HG02798 (cell line): ENCODE results near the gene AFG3L2.
"Not testable (repeated sequence)": the region's sequence is repeated elsewhere in the genome, so short reads cannot be mapped to it uniquely, and the experiment has no call there.

ENCODE experiments used
- ATAC-seq: cut with Tn5 transposase; IDR thresholded peaks from one replicate; pipeline ENCODE4 v1.9.1; 2021; ENCODE audit warnings: mild to moderate bottlenecking; ENCODE audit not compliant: unreplicated experiment, poor library complexity

Gene AFG3L2

GRCh38 chr18:12376754-12377555 is at the start of gene AFG3L2:
TSS of gene AFG3L2 (minus strand) at chr18:12377227. CDS start at chr18:12377082, 145 bp downstream.
- ATAC-seq: peak; percentile 87

DNA sequence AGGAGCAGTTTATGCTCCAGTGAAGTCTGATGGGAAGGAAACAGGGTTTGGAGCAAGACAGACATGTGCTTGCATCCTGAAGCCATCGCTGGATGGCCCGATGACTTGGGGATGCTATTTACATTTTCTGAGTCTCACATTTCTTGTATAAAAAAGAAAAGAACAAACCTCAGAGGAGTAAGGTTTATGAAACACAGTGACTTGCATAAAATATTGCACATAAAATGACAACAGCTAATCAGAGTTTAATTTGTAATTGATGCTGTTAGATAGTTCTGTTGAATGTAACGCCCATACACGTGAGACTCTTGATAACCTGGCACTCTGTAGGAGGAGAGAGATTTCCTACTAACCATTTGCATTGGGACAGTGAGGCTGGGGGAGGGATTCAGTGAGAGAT is 47.2 kb upstream of the AFG3L2 start:
- ATAC-seq: no peak

GRCh38 chr18:12423820-12424219 is 46.8 kb upstream of the AFG3L2 start:
- ATAC-seq: no peak

DNA sequence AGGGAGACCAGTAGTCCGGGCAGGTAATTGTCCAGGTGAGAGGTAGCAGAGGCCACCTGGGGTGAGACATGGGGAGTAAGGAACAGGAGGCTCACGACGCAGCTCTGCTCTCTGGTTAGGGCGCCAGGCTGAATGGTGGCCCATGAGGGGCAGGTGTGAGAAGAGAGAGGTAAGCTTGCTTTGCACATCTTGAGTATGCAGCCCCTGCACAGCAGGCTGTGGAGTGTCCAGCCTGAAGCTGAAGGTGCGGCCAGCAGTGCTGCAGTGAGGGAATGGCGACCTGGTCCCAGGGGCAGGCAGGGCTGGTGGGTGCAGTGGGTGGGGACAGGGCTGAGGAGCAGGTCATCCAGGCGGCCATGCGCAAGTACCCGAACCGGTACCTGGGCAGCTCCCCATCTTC is 46.4 kb upstream of the AFG3L2 start:
- no peak for ATAC-seq

DNA sequence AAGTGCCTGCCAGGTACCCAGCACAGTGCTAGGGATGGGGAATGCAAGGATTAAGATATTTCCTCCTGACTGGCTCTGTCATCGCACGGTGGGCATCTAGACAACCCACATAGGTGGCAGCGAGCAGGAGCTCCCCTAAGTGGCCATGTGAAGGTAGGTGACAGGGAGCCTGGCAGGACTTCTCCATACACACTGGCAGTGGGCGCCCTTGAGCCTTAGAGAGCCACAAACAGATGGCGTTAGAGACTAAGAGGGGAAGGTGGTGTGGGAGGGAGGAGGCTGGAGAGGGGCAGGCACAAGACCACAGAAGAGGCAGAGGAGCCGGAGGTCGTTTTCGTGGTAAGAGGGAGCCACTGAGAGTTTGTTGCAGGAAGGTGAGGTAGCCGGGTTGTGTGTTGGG is 45.9 kb upstream of the AFG3L2 start:
- no peak for ATAC-seq

DNA sequence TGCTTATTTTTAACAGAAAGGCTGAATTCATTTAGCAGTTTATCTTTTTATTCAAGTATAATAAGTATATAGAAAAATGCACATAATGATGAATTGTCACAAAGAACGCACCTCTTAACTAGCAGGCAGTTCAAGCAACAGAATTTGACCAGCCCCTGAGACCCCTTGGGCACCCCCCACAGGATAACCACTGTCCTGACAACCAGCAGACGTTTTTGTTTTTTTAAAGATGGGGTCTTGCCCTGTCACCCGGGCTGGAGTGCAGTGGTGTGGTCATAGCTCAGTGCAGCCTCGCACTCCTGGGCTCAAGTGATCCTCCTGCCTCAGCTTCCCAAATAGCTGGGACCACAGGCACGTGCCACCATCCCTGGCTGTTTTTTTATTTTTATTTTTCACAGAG is 44.7 kb upstream of the AFG3L2 start:
- ATAC-seq: no peak

DNA sequence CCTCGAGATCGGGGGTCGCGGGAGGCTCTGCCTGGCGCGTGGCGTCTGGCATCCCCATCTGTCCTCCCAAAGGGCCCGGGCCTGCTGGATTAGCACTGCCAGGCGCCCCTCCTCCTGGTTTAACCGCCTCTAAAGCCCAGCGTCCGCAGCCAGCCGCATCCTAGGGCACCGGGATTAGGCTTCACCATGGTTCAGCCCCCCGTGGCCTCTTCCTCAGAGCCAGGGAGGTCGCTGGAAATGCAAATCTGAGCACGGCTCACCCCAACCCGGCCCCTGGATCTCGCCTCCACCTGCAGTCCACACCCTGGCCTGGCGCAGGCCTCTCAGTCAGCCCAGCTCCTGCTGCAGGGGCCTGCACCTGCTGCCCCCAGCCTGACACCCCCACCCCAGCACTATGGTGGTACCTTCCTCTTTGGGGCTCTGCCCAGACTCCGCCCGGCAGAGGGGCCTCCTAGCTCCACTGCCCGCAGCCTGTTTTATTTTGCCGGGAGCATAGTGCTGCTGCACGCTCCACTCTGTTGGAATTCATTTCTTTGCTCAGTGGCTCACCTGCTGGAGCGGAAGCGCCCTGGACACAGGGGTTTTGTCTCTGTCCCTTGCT is 43.9 kb upstream of the AFG3L2 start:
- no peak for ATAC-seq

DNA sequence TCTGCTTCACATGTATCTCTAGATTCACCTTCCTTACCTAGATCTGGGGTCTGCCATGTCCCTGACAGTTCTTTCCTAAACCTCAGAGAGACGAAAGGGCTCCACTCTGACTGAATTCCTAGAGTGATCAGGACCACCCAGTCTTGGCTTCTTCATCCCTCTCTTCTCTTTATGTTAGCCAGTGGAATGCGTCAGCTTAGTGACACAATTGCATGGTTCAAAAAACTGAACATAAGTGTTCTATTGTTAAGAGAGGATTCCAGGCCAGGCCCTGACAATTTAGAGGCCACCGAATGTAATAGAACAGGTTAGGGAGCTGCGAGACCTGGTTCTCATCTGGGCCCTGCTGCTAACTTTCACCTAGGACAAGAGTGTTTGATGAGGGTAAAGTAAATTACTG is 40.7 kb upstream of the AFG3L2 start:
- ATAC-seq: no peak

- no peak for ATAC-seq
These were observed 39.2 kb upstream of the AFG3L2 start for GRCh38 chr18:12416098-12416729.

GRCh38 chr18:12411456-12411855 is 34.4 kb upstream of the AFG3L2 start:
- no peak for ATAC-seq

- not testable (repeated sequence) for ATAC-seq
These were observed 33.7 kb upstream of the AFG3L2 start for GRCh38 chr18:12410747-12411146.

DNA sequence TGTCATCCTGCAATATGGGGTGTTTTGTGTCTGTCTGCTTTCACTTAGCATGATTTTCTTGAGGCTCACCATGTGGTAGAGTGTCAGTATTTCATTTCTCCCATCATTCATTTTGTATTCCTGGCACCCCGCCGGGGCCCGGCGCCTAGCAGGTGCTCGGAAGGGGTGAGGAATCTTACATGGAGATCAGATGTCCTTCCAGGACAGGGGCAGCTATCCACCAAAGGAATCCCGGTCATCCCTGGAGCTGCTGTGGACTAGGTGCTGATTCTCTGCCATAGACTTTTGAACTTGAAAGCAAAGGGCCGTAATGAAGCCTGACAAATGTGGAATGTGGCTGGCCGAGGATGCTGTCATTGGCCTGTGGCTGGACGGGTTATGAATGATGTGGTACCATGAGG is 33.1 kb upstream of the AFG3L2 start:
- ATAC-seq: no peak

GRCh38 chr18:12409469-12409868 is 32.4 kb upstream of the AFG3L2 start:
- ATAC-seq: no peak

DNA sequence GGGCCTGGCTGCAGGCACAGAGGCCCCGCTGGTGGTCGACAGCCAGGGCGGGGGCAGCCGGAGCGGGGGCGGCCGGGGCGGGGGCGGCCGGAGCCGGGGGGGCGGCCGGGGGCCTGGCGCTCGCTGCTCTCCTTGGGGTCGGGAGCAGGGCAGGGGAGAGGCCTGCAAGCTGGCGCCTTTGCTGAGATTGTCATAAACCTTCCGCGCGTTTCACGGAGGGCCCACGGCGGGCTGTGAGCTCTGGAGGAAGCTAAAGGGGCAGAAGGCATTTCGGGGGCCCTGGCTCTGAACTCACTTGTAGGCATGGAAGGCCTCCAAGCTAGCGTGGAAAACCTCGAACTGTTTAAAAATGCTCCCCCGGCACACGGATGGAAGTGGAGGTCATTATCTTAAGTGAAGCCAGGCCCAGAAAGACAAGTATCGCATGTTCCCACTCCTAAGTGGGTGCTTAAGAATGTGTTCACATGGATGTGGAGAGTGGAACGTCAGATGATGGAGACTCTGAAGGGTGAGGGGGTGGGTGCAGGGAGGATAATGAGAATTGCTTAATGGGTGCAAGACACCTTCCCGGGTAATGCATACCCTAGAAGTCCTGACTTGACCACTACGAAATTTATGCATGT is 31.3 kb upstream of the AFG3L2 start:
- no peak for ATAC-seq

DNA sequence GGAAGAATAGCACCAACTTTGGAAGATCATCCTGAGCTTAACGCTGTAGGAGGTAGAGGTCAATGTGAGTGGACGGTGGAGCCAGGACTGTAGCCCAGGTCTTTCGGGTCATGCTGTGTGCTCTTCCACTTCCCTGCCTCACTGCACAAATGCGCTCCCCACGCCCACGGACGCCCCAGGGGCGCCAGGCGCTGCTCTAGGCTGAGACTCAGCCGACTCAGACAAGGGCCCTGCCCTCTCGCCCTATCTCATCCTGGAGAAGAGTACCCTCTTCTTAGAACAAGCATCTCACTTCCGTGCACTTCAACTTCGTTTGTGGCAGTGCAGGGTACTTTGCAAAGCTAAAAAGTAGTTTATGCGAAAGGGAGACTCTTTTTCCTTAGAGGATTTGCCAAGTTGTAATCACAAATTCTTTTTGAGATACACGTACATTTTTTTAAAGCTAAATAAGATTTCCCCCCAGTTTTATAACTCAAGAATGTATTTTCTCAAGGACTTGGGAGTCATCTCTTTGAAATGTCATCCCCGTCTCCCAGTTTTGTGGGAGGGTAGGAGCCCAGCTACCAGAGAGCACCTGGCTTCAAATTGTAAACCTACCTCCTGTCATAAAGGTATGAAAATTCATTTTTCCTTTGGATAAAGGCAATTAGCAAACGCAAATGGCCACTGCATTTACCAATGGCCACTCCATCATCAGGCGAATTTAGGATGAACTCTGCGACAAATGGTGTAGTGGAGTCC is 29.5 kb upstream of the AFG3L2 start:
- no peak for ATAC-seq

DNA sequence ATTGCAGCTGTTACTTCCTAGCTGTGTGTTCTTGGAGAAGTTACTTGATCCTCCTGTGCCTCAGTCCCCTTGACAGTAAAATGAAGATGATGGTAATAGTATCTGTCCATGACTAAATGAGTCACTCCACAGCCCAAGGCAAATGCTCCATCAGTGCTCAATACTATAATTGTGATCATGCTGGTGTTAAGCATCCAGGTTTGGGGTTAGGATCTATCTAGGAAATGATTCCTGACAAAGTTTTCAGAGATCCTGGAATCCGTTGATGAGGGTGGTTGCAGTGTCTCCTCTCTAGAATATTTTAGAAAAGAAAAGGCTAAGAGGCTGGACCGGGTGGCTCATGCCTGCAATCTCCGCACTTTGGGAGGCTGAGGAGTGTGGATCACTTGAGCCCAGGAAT is 28.0 kb upstream of the AFG3L2 start:
- no peak for ATAC-seq

DNA sequence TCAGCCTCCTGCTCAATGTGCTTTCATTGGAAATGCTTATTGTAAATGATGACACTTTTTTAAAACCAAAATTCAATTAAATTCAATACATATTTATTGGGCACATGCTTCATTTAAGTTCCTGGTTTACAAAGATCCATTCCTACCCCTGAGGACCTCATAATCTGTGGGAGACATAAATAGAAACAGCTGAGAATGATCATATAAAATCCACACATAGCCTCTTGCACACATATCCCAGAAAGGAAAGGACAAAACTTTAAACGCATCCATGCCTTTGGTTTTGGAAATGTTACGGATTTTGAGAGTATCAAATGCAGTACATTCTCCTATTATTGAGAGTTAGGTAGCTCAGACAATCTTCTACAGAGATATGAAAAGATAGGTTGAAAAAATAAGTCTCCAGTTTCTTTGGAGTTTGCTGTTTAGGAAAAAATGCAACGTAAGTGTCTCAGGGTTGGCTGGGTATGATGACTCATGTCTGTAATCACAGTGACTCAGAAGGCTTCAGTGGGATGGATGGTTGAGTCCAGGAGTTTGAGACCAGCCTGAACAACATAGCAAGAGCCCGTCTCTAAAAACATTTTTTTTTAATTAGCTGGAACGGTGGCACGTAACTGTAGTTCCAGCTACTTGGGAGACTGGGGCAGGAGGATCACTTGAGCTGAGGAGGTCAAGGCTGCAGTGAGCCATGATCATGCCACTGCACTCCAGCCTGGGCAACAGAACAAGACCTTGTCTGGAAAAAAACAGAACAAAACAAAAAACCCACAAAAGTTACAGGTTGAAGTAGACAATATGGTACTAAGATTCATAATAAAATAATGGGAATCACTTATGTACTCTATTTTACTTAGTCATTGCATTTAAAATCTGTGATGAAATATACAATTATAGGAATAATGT is 26.8 kb upstream of the AFG3L2 start:
- ATAC-seq: no peak

- ATAC-seq: no peak
These were observed 24.9 kb upstream of the AFG3L2 start for GRCh38 chr18:12401881-12402280.

DNA sequence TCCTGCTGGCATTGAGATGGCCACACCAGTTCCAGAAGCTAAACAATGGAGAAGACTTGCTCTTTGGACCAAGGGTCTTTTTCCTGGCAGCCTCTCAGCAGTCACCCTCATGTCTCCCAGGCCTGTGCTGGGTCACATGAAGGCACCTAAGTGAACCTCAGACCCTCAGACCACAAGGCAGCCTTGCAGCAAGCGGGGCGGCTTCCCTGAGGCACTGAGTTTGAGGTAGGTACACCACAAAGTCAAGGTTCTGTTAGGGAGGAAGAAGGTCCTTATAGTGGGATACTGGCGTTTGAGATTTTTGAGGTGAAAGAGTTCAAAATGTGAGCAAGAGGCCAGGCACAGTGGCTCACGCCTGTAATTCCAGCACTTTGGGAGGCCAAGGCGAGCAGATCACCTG is 22.2 kb upstream of the AFG3L2 start:
- ATAC-seq: no peak
